H1 (cell line): ENCODE data around the gene SLX4. TPM values are rescaled to one million over a fixed set of nuclear protein-coding genes. Genes with fewer than 3 reads are reported as not detected.

Experiments used
- BACH1 ChIP-seq: IDR thresholded peaks from 2 replicates; pipeline ENCODE4 v1.6.1; 2012; ENCODE audit warnings: low read length, improper control_type of control experiment
- CBX5 ChIP-seq: fragments of 300-800, 300-1000 bp; sonication (generic); IDR thresholded peaks from 2 replicates; pipeline ENCODE4 v1.7.1; 2016; ENCODE audit warnings: antibody characterized with exemption, low read length, low read depth
- YY1 ChIP-seq: IDR thresholded peaks from 2 replicates; pipeline ENCODE4 v1.6.1; 2011; ENCODE audit warnings: low read depth, mild to moderate bottlenecking, low read length
- polyA plus RNA-seq, 7 experiments: library from polyadenylated mRNA; depleted of rRNA in 3 of 7; stranded (reverse) in 5 of 7; unstranded in 2 of 7; fragments of >200 nt in 5 of 7; fragments of 200-250 nt in 2 of 7; gene quantifications; 1 replicate in 5 of 7; 2 replicates in 1 of 7; 4 replicates in 1 of 7; pipeline versions ENCODE4 v1.2.1 to v1.2.3, GENCODE V29; 2011 to 2013; ENCODE audit warnings: missing spikeins in 2 of 7, mixed read lengths in 2 of 7
- total RNA-seq: library from RNA; stranded (reverse); fragmentation: NEBNext Ultra II Directional; extraction: Animal tissue kit (Norgen Biotek cat#: 25700); gene quantifications from 2 replicates; pipeline ENCODE4 v1.2.1, GENCODE V29; 2021

The SLX4 gene
- total and polyA plus RNA-seq, 2 of the 8 experiments (the other 6 are each of a cell fraction or from before 2014, with no cell fraction given): 4.4 to 11.4 TPM

DNA sequence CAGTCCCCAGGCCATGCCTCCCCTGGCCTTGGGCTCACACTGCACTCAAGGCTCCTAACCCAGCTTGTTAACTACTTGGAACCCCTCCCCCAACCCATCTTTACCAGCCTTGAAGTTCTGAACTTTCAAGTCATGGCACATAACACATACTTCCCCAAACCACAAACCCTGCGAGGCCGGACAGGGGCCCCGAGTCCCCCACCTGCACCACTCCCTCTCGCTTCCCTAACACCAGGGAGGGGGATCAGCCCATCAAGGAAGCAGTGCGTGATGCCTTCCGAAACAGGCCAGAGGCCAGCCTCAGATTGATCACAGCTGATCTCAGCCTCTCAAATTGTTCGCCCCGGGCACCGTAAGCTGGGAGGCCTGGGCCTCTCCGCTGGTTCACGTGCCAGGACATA lies 31.2 kb downstream of the SLX4 start (continued):
- no peak for TF ChIP-seq YY1
- no peak for TF ChIP-seq CBX5
- no peak for TF ChIP-seq BACH1
